KMS-11 (cell line): Measurements from ENCODE around the gene CMIP.

Experiments
- H2AFZ ChIP-seq: fragments of 200-600 bp; sonication (generic); 2 replicates; pipeline ENCODE4 v1.6.1; 2016; ENCODE audit warnings: antibody characterized with exemption, mixed run types, low read depth
- H3K27ac ChIP-seq: fragments of 200-600 bp; sonication (generic); 2 replicates; pipeline ENCODE4 v1.6.1; 2016; ENCODE audit warnings: mild to moderate bottlenecking, mixed run types
- H3K27me3 ChIP-seq: fragments of 200-600 bp; sonication (generic); 2 replicates; pipeline ENCODE4 v1.6.1; 2017; ENCODE audit warnings: mild to moderate bottlenecking, low read depth, mixed run types, moderate library complexity; ENCODE audit not compliant: insufficient read depth
- H3K36me3 ChIP-seq: fragments of 200-600 bp; sonication (generic); 2 replicates; pipeline ENCODE4 v1.6.1; 2017; ENCODE audit warnings: mild to moderate bottlenecking, mixed run types; ENCODE audit not compliant: insufficient read depth
- H3K4me1 ChIP-seq: fragments of 200-600 bp; sonication (generic); 2 replicates; pipeline ENCODE4 v1.6.1; 2016; ENCODE audit warnings: mild to moderate bottlenecking, low read depth, mixed run types; ENCODE audit not compliant: poor library complexity, severe bottlenecking
- H3K4me2 ChIP-seq: fragments of 200-600 bp; sonication (generic); 2 replicates; pipeline ENCODE4 v1.7.0; 2016; ENCODE audit warnings: mild to moderate bottlenecking, mixed run types
- H3K4me3 ChIP-seq: fragments of 200-600 bp; sonication (generic); IDR thresholded peaks from 2 replicates; pipeline ENCODE4 v1.6.1; 2017; ENCODE audit warnings: low read depth, low read length, mixed read lengths; ENCODE audit not compliant: insufficient read depth
- H3K79me2 ChIP-seq: fragments of 200-600 bp; sonication (generic); 2 replicates; pipeline ENCODE4 v1.6.1; 2016; ENCODE audit warnings: low read depth, mixed run types; ENCODE audit not compliant: insufficient read depth
- H3K9ac ChIP-seq: fragments of 200-600 bp; sonication (generic); 2 replicates; pipeline ENCODE4 v1.6.1; 2016; ENCODE audit warnings: mild to moderate bottlenecking, mixed run types
- H4K20me1 ChIP-seq: fragments of 200-600 bp; sonication (generic); 2 replicates; pipeline ENCODE4 v1.6.1; 2016; ENCODE audit warnings: mild to moderate bottlenecking, mixed run types; ENCODE audit not compliant: insufficient read depth
- TF ChIP-seq, protein P1 (sequence below): fragments of 200-600 bp; sonication (generic); conservative IDR thresholded peaks from 2 replicates; pipeline ENCODE4 v1.6.1; 2017; ENCODE audit warnings: low read depth, mild to moderate bottlenecking, antibody characterized with exemption, low read length, moderate library complexity, mixed read lengths

Gene CMIP

DNA sequence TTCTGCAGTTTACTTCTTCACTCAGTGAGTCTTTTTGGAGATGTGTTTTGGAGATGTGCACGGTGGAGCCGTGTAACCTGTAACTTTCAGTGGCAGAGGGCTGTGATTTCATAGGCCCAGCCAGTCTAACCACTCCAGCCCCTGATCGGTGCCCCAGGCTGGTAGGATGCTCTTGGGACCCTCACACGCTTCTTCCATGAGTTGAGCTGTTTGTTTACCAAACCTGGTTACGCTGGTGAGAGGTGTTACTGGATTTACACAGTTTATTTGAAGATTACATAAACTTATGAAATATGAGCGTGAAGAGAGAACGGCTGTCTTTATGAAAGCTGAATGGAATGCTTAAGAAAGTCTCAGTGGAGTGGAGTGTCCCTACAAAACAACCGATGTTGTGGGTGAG lies 96.7 kb downstream of the CMIP start:
- Histone ChIP-seq H3K4me2 (no peak overlapping the region), H4K20me1 (peaks cover 25% of the 10 kb centered on the region), H3K27ac (no peak overlapping the region), H3K27me3 (no peaks in the 10 kb centered on the region), H3K79me2 (peaks cover 93% of the 10 kb centered on the region), H2AFZ (no peak overlapping the region), H3K4me3 (no peak overlapping the region), H3K36me3 (no peaks in the 10 kb centered on the region), H3K4me1 (no peaks in the 10 kb centered on the region), H3K9ac (no peak overlapping the region)
- TF ChIP-seq, protein P1, sequence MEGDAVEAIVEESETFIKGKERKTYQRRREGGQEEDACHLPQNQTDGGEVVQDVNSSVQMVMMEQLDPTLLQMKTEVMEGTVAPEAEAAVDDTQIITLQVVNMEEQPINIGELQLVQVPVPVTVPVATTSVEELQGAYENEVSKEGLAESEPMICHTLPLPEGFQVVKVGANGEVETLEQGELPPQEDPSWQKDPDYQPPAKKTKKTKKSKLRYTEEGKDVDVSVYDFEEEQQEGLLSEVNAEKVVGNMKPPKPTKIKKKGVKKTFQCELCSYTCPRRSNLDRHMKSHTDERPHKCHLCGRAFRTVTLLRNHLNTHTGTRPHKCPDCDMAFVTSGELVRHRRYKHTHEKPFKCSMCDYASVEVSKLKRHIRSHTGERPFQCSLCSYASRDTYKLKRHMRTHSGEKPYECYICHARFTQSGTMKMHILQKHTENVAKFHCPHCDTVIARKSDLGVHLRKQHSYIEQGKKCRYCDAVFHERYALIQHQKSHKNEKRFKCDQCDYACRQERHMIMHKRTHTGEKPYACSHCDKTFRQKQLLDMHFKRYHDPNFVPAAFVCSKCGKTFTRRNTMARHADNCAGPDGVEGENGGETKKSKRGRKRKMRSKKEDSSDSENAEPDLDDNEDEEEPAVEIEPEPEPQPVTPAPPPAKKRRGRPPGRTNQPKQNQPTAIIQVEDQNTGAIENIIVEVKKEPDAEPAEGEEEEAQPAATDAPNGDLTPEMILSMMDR: no peak

DNA sequence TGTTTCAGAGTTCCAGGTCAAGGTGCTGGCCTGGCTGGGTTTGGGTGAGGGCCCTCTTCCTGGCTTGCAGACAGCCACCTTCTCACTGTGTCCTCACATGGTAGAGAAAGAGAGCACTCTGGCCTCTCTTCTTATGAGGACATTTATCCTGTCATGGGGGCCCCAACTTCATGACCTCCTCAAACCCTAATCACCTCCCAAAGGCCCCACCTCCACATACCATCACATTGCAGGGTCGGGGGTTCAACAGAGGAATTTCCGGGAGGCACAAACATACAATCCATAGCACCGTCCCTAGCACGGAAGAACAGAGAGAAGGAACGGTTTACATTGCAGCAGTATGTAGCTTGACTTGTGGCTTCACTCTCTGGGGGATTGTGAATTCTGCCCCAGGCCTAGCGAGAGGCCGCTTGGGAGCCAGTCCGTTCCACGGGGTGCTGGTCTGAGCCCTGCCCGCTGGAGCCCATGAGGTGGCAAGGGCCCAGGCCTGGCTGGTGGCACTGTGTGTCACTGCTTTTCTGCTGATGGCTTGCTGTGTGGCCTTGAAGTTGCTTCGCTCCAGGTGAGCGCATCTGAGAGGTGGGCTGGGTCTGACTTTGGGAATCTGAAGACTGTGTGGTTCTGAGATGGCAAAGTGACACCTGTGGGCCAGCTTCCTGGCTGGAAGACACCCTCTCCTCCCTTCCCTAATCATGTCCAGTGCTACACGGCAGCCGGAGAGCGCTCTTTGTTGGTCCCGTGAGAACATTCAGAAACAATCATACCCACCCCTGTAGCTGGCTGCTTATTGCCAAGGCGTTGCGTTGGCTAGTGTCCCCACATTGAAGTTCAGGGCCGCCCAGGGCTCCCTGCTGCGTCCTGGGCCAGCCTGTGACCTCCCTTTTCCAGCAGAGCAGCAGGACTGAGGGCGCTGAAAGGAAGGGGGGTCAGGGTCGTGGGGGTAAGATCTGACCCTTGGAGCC lies 98.3 kb downstream of the CMIP start:
- Histone ChIP-seq H3K4me3 (no peak overlapping the region), H3K4me2 (no peak overlapping the region), H4K20me1 (peaks cover 25% of the 10 kb centered on the region), H2AFZ (no peak overlapping the region), H3K36me3 (no peaks in the 10 kb centered on the region), H3K4me1 (no peaks in the 10 kb centered on the region), H3K27ac (no peak overlapping the region), H3K79me2 (peaks cover 90% of the 10 kb centered on the region), H3K9ac (no peak overlapping the region), H3K27me3 (no peaks in the 10 kb centered on the region)
- TF ChIP-seq, protein P1: no peak

DNA sequence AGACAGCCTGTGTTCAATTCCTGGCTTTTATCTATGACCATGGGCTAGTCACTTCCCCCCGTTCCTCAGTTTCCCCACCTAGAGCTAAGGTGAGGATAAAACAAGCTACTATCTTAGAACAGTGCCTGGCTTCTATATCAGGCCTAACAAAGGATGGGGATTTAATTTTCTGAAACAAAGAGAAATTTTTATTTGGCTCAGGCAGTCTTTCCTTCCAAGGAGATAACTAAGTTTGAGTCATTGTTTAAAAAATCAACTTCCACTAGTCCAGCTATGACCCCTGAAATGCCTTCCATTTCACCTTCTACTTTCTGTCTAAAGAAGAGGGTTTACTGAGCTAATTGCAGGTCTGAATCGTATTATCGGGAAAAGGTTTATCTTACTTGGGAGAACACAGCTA lies 99.0 kb downstream of the CMIP start:
- Histone ChIP-seq H3K4me1 (no peaks in the 10 kb centered on the region), H3K4me3 (no peak overlapping the region), H4K20me1 (peaks cover 18% of the 10 kb centered on the region), H3K36me3 (no peaks in the 10 kb centered on the region), H2AFZ (no peak overlapping the region), H3K9ac (no peak overlapping the region), H3K27ac (no peak overlapping the region), H3K4me2 (no peak overlapping the region), H3K79me2 (peaks cover 90% of the 10 kb centered on the region), H3K27me3 (no peaks in the 10 kb centered on the region)
- TF ChIP-seq, protein P1: no peak

DNA sequence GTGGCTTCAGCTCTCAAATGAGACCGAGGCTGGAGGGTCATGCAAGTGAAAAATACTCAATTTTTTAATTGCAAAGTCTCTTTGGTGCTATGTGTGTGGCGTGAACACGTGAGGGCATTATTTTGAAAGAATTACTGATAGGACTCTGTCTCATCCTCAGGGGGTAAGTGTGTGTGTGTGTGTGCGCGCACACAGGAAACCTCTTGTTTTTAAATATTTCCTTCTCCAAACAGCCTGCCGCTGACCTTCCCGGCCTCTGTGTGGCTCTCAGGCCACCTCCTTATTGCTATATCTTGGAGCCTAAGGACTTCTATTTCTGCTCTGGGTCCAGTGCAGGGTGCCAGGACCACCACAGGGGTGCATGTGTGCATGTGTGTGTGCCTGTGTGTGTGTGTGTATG lies 99.7 kb downstream of the CMIP start:
- no peaks in the 10 kb centered on the region for H3K4me1 ChIP-seq
- H3K4me2 ChIP-seq: no peak overlapping the region
- TF ChIP-seq, protein P1: no peak
- H3K9ac ChIP-seq: no peak overlapping the region
- no peaks in the 10 kb centered on the region for H3K27me3 ChIP-seq
- peaks cover 14% of the 10 kb centered on the region for H4K20me1 ChIP-seq
- H3K27ac ChIP-seq: no peak overlapping the region
- H2AFZ ChIP-seq: no peak overlapping the region
- no peak overlapping the region for H3K4me3 ChIP-seq
- H3K36me3 ChIP-seq: no peaks in the 10 kb centered on the region
- H3K79me2 ChIP-seq: peaks cover 90% of the 10 kb centered on the region
